GM12892 (cell line): Measurements from ENCODE around the gene CDC42SE2.
"Not testable (repeated sequence)": the region's sequence is repeated elsewhere in the genome, so short reads cannot be mapped to it uniquely, and the experiment has no call there.

Source experiments
- DNase-seq: peaks from one replicate; pipeline ENCODE4 v3.0.0; 2011; ENCODE audit not compliant: insufficient read length
- FAIRE-seq: peaks from 2 replicates; lab custom pipeline; 2011; peaks lifted over from hg19 to GRCh38; lab: Jason Lieb, UNC
- POLR2A ChIP-seq: IDR thresholded peaks from 2 replicates; pipeline ENCODE4 v1.6.1; 2011; ENCODE audit warnings: low read depth, low read length, control low read depth
- POLR2AphosphoS5 ChIP-seq: IDR thresholded peaks from 2 replicates; pipeline ENCODE4 v1.6.1; 2011; ENCODE audit warnings: low read depth, low read length, control low read depth
- TAF1 ChIP-seq: IDR thresholded peaks from 2 replicates; pipeline ENCODE4 v1.6.1; 2011; ENCODE audit warnings: low read depth, mild to moderate bottlenecking, control low read depth, low read length, borderline replicate concordance

Gene CDC42SE2

DNA sequence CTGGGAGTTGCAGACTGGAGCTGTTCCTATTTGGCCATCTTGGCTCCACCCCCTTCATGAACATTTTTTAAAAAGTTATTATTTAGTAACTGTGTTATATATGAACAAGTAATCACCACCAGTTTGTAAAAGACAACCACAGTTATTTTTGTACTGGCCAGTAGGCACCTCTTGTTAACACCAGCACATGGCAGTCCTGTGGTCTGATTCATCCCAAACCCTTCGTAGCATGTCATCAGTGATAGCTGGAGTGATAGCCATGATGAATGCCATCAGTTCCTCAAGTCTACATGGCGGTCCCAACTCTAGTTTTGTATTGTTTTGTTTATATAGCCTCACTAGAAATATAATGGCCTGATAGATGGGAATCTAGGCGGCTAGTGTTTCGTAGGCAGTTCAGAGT lies 74.2 kb downstream of the CDC42SE2 start:
- no peak for DNase-seq
- no peak for FAIRE-seq
- TF ChIP-seq POLR2A: no peak
- no peak for TF ChIP-seq POLR2AphosphoS5
- no peak for TF ChIP-seq TAF1

DNA sequence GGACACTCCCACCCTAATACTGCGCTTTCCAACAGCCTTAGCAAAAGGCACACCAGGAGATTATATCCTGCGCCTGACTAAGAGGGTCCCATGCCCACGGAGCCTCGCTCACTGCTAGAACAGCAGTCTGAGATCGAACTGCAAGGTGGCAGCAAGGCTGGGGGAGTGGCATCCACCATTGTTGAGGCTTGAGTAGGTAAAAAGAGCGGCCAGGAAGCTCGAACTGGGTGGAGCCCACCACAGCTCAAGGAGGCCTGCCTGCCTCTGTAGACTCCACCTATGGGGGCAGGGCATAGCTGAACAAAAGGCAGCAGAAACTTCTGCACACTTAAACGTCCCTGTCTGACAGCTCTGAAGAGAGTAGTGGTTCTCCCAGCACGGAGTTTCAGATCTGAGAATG lies 80.4 kb downstream of the CDC42SE2 start:
- FAIRE-seq, DNase-seq: not testable (repeated sequence)

DNA sequence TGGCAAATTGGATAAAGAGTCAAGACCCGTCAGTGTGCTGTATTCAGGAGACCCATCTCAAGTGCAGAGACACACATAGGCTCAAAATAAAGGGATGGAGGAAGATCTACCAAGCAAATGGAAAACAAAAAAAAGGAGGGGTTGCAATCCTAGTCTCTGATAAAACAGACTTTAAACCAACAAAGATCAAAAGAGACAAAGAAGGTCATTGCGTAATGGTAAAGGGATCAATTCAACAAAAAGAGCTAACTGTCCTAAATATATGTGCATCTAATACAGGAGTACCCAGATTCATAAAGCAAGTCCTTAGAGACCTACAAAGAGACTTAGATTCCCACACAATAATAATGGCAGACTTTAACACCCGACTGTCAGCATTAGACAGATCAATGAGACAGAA lies 82.4 kb downstream of the CDC42SE2 start:
- not testable (repeated sequence) for DNase-seq, FAIRE-seq

DNA sequence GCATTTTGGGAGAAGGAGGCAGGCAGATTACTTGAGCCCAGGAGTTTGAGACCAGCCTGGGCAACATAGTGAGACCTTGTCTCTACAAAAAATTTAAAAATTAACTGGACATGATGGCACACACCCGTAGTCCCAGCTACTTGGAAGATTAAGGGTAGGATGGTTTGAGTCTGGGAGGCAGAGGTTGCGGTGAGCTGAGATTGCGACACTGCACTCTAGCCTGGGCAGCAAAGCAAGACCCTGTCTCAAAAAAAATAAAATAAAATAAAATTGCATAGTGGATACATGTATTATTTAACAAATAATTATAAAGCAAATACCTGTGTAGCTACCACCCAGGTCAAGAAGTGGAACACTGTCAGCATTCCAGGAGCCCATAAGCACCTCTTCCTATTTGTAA lies 90.1 kb downstream of the CDC42SE2 start:
- TF ChIP-seq POLR2A (no peak), POLR2AphosphoS5 (no peak), TAF1 (no peak)
- no peak for DNase-seq
- FAIRE-seq: no peak

DNA sequence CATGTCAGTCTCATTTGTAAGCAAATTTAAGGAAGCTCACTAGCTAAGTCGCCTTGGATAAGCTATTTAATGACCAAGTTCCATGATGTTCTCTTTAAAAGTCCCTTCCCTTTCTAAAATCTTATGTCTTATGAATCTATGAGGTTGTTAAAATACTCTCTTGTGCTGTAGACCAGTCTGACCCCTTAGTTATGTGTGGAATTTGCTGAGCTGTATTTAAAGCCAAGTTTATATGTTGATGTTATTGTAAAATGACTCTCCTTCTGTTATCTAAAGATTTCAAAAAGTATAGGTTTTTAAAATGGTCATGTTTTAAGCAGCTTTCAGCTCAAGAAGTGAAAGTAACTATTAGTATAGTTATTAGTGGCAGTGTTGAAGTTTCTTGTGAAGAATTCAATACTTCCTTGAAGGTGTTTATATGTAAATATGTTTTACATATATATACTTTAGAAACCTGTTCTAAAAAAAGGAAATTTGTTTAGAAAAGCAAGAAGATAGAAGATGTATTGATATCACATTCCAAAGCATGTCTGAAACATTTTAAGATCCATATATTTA lies 92.2 kb downstream of the CDC42SE2 start:
- no peak for TF ChIP-seq POLR2A
- TF ChIP-seq POLR2AphosphoS5: no peak
- TF ChIP-seq TAF1: no peak
- FAIRE-seq (peak; percentile 48), DNase-seq (no peak)

DNA sequence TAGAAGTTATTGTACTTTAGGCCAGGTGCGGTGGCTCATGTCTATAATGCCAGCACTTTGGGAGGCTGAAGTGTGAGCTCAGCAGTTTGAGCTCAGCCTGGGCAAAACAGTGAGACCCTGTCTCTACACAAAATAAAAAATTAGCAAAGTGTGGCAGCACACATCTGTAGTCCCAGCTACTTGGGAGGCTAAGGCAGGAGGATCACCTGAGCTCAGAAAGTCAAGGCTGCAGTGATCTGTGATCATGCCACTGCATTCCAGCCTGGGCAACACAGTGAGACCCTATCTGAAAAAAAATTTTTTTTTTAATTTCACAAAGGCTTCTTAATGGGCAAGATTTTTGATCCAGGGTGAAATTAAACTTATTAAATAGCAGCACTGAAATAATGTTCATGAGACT lies 92.8 kb downstream of the CDC42SE2 start:
- TF ChIP-seq TAF1 (no peak), POLR2AphosphoS5 (no peak), POLR2A (no peak)
- no peak for FAIRE-seq
- DNase-seq: no peak

DNA sequence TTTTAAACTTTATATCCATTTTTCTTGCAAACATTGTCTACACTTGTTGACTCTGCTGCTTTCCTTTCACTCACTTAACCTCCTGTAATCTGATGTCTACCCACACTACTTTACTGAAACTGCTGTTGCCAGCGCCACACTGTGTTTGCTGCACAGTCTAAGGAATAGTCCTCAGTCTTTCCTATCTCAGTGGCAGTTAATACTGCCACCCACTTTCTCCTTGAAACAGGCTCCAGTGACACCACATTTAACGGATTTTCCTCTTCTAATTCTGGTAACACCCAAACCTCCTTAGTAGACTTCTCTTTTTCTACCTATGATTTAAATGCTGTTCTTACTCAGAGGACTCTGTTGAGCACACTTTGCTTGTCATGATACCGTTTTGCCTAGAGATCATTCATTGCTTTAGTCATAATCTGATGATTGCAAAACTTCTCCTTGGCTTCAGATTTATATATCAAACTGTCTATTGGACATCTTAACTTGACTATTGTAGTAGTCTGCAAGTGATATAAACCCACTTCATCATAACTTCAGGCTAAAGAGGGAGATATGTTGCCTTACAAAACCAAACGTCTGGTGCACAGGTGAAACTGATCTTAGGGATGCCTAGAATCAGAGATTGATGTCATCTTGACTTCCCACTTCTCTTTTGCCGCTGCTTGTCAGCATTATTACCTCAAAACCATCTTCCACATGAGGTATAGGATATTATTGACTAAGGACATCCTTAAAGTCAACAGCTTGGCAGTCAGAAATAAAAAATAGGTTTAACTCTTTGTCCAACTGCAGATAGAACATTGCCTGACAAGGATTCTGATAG lies 94.1 kb downstream of the CDC42SE2 start:
- TF ChIP-seq POLR2A: no peak
- no peak for TF ChIP-seq TAF1
- TF ChIP-seq POLR2AphosphoS5: no peak
- peak; percentile 89 for FAIRE-seq
- no peak for DNase-seq

DNA sequence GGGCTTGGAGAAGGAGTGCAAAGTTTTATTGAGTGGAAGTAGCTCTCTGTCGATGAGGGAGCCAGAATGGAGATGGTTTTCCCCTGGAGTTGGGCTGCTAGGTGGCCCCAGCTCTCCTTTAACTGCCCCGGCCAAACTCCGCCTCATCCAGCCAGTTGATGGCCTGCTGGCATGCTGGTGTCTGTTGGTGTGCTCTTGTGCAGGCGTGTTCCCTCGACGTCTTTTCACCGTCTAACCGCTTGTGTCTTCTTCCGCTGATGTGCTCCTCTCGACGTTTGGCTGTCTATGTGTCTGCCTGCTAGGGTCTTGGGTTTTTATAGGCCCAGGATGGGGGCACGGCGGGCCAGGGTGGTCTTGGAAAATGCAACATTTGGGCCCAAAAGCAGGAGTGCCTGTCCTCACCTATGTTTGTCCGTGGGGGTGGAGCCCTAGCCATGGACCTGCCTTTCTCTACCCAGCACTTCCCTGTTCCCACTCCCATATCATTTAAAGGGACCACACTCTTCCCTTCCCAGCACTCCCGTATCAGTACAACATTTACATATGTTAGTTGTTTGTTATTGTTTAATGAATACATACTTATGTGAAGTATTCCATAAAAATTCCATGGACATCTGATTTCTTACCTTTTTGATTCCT lies 97.9 kb downstream of the CDC42SE2 start:
- TF ChIP-seq POLR2A (no peak), TAF1 (no peak), POLR2AphosphoS5 (no peak)
- FAIRE-seq (no peak), DNase-seq (no peak)

DNA sequence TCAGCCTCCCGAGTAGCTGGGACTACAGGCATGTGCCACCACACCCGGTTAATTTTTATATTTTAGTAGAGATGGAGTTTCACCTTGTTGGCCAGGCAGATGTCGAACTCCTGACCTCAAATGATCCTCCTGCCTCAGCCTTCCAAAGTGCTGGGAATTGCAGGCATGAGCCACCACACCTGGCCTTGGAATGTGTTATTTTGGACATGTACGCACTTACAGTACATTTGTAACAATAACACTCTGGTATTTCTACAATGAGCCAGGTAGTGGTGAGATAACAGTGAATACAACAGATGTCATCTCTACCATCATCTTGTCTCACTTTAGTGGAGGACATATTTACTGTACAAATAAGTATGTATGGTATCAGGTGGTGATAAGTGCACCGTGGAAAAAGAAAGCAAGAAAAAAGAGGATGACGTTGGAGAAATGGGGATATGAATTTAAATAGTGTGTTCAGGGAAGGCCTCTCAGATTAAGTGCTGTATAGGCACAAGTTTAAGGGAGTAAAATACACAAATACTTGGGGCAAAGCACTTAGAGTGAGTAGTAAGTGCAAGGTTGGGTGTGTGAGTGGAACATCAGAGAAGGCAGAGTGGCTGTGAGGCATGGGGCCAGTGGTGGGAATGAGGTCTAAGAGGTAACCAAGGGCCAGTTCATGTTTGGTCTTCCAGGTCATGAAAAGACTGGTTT lies 100.1 kb downstream of the CDC42SE2 start:
- FAIRE-seq (no peak), DNase-seq (no peak)
- TF ChIP-seq TAF1 (no peak), POLR2A (no peak)

DNA sequence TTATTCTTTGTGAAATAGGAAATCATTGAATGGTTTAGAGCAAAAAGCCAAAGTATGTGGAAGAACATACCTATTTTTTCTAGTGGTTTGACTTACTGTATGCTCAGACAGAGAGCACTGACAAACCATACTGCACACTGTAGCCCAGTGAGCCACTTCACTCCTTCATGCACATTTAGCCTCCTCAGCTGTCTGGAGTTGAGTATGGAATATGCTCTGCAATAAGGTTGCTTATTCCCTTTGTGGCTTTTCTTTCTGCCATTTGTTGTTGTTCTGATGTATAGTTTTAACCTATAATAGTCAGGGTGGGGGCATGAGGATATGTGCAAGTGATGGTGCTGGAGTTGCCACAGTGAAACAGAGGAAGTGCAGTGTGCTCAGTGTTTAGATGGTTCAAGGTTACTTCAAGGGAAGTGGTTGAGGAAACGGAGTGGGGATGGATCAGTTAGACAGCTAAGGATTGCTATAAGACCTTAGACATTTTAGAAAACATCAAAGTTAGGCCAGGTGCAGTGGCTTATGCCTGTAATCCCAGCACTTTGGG lies 100.7 kb downstream of the CDC42SE2 start:
- DNase-seq (no peak), FAIRE-seq (no peak)
- no peak for TF ChIP-seq TAF1
- no peak; the same call in 1 of the 2 replicates for TF ChIP-seq POLR2AphosphoS5
- TF ChIP-seq POLR2A: no peak

DNA sequence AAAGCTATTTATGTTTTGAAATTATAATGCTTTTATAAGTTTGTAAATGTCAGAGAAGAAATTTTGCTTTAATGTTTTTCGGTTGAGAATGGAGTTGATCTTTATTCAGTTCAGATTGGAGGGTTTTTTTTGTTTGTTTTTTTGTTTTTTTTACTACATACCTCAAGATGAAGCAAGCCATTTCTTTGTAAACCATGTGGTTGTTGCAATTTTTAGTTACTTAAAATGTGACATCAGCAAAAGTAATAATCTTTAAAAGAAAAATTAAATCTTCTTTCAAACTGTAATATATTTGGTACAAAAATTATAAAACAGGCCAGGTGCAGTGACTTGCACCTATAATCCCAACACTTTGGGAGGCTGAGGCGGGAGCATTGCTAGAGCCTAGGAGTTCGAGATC lies 102.6 kb downstream of the CDC42SE2 start:
- no peak for DNase-seq
- FAIRE-seq: no peak
- TF ChIP-seq POLR2A (no peak), POLR2AphosphoS5 (no peak), TAF1 (no peak)
